Measurements from ENCODE around the gene MAPKAP1.

MAPKAP1 gene

DNA sequence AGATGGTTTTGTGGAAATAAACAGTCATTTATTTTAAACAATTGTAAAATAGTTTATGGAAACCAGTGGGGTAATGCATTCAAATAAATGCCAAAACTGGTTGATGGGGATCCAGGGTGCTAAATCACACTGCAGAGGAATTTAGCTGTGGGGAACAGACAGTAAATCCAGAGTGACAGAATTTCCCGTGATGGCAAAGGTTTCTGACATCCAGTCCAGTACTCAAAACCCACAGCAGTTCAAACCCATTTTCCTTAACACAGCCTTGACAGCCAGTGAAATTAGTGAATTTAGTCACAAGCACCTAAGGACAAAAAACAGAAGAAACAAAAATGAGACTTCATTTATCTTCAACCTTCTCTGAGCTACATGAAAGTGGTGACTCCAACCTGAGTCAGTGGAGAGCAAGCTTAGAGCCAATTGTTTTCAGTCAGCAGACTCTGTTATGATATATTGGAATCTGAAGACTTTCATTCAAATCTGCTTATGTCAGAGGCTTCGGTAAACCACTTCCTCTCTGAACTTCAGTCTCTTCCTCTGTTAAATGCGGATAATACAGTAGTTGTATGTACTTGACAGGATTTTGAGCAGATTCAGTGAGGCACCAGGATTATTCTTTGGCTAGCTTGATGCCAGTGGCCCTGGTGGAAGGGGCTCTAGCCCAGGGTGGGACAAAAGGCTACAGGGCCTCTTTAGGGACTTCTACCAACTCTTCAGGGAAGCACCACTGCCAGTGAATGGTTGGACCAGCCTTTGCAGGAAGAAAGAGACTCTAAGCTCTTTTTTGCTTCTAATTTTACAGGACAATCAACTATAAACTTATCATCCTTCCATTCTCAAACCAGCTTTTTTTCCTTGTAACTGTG, 185.3 kb downstream of the MAPKAP1 start:
- peaks cover 34% of the 10 kb centered on the region for H3K4me1 ChIP-seq (ENCODE audit: insufficient read depth, low read length)
- no peaks in the 10 kb centered on the region for H3K9me3 ChIP-seq (ENCODE audit: insufficient read depth, low read depth, low read length)
- no peaks in the 10 kb centered on the region for H3K27me3 ChIP-seq (ENCODE audit: insufficient read depth, low read length)
- no peak overlapping the region for H3K27ac ChIP-seq (ENCODE audit: low read depth, low read length)
- no peak overlapping the region for H3K9ac ChIP-seq (ENCODE audit: low read depth, low read length)
- 0 out of 2 replicates have a peak, but pooled peaks cover 3% of the 10 kb centered on the region for H3K36me3 ChIP-seq (ENCODE audit: insufficient read depth, low read length)
- no peak overlapping the region for H3K4me3 ChIP-seq (ENCODE audit: low read length)
- 93% methylated on average over 3 of the region's 3 CpGs for WGBS

DNA sequence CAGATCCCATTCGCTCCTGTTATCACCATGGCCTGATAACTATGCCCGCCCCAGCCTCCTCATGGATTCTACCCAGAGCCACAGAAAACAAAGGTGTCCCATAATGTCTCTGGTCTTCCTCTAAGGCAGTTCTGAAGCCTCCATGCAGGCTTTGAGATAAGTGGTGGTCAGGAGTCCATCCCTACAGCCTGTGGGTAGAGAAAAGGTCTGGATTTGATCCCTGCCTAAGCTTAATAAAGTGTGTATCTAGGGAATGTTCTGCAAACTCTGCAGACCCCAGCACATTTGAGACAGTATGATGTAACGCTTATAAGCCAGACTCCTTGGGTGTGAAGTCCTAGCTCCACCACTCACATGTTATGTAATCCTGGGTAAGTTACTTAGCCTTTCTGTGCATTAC, 187.3 kb downstream of the MAPKAP1 start:
- H3K27me3 ChIP-seq (ENCODE audit: insufficient read depth, low read length): no peaks in the 10 kb centered on the region
- peaks cover 47% of the 10 kb centered on the region for H3K4me1 ChIP-seq (ENCODE audit: insufficient read depth, low read length)
- H3K4me3 ChIP-seq (ENCODE audit: low read length): no peak overlapping the region
- H3K36me3 ChIP-seq (ENCODE audit: insufficient read depth, low read length): 0 out of 2 replicates have a peak, but pooled peaks cover 3% of the 10 kb centered on the region
- WGBS: 85% methylated on average over 3 of the region's 3 CpGs
- no peak overlapping the region for H3K9ac ChIP-seq (ENCODE audit: low read depth, low read length)
- no peaks in the 10 kb centered on the region for H3K9me3 ChIP-seq (ENCODE audit: insufficient read depth, low read depth, low read length)
- no peak overlapping the region for H3K27ac ChIP-seq (ENCODE audit: low read depth, low read length)

DNA sequence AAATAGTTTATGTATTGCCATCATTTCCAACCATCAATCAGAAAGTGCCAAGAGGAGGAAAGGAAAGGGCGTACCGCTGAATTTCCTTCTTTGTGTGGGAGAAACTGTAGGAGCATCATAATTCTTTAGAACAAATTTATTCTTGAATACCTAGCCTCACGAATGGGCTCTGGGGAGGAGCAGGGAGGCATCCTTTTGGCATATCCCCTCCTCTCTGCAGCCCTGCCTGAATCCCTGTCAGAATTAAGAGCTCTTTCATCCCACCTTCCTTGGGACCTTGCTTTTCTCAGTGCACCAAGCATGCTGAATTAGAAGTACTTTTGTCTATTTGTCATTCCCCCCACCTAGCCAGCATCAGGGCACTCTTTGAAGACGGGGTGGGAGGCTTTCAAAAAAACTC, 189.4 kb downstream of the MAPKAP1 start:
- Histone ChIP-seq H3K36me3 (ENCODE audit: insufficient read depth, low read length) (0 out of 2 replicates have a peak, but pooled peaks cover 3% of the 10 kb centered on the region), H3K9me3 (ENCODE audit: insufficient read depth, low read depth, low read length) (no peaks in the 10 kb centered on the region), H3K4me1 (ENCODE audit: insufficient read depth, low read length) (peaks cover 48% of the 10 kb centered on the region), H3K4me3 (ENCODE audit: low read length) (no peak overlapping the region), H3K9ac (ENCODE audit: low read depth, low read length) (no peak overlapping the region), H3K27ac (ENCODE audit: low read depth, low read length) (no peak overlapping the region), H3K27me3 (ENCODE audit: insufficient read depth, low read length) (no peaks in the 10 kb centered on the region)
- 37% methylated on average over 2 of the region's 4 CpGs for WGBS

DNA sequence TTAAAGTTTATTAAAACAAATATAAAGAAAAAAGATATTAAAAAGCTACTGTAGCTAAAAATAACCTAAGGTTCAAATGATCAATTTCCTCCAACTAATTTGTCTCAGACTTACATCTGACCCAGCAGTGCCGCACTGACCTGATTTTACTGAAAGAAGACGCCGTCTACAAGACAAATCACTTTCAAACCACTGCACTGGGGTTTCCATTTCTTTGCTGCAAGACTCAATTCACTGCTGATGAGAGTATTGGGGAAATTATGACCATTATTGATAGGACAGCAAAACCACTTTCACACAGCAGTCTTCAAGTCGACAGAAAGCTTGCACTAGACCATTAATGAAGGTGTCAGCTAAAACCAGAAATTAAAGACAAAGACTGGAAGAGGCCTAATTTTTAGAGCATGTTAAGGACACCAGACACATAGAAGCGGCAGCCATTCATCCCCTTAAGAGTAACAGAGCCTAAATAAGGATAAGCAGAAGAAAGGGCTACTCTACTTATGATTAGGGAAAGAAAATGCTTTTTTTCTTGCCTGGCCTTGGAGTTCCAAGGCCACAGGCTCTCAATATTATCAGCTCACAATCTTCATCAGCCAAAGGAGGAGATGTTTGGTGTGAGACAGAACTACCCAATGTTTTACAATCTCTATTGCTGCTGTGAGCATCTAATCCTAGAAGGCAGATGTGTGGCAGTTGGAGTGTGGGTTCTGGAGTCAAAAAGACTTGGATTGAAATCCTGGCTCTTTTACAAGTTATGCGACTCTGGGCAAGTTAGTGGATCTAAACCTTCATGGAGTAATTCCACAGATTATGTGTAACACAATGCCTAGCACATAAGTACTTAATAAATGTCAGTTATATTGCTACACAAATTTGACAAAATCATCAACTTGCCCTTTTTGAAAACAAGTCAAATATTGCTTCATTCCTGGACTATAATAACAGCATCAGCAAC, 190.7 kb downstream of the MAPKAP1 start:
- Histone ChIP-seq H3K4me1 (ENCODE audit: insufficient read depth, low read length) (peaks cover 52% of the 10 kb centered on the region), H3K9ac (ENCODE audit: low read depth, low read length) (no peak overlapping the region), H3K4me3 (ENCODE audit: low read length) (no peak overlapping the region), H3K27me3 (ENCODE audit: insufficient read depth, low read length) (no peaks in the 10 kb centered on the region), H3K27ac (ENCODE audit: low read depth, low read length) (no peak overlapping the region), H3K36me3 (ENCODE audit: insufficient read depth, low read length) (0 out of 2 replicates have a peak, but pooled peaks cover 3% of the 10 kb centered on the region), H3K9me3 (ENCODE audit: insufficient read depth, low read depth, low read length) (no peaks in the 10 kb centered on the region)
- WGBS: 93% methylated on average over 6 of the region's 6 CpGs

DNA sequence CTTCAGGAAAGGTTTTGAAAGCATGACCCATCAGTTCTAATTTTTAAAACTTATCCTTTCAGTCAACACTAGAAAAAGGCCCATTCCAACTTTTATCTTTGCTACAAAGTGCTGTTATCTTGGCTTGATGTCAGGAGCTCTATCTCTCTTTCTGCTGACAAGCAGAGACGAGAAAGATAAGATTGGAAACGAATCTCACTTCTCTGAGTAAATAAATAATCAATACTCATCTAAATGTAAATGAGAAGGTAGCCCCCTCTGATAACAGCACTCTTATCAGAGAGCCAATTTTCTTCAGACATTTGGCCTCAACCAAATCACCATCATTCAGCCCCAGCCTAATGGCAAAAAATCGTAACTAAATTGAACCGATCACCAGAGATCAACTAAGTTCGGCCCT, 191.7 kb downstream of the MAPKAP1 start:
- H3K4me1 ChIP-seq (ENCODE audit: insufficient read depth, low read length): peaks cover 51% of the 10 kb centered on the region
- no peak overlapping the region for H3K4me3 ChIP-seq (ENCODE audit: low read length)
- H3K9me3 ChIP-seq (ENCODE audit: insufficient read depth, low read depth, low read length): no peaks in the 10 kb centered on the region
- 78% methylated on average over 5 of the region's 5 CpGs for WGBS
- no peak overlapping the region for H3K27ac ChIP-seq (ENCODE audit: low read depth, low read length)
- no peaks in the 10 kb centered on the region for H3K27me3 ChIP-seq (ENCODE audit: insufficient read depth, low read length)
- H3K9ac ChIP-seq (ENCODE audit: low read depth, low read length): no peak overlapping the region
- no peaks in the 10 kb centered on the region for H3K36me3 ChIP-seq (ENCODE audit: insufficient read depth, low read length)

DNA sequence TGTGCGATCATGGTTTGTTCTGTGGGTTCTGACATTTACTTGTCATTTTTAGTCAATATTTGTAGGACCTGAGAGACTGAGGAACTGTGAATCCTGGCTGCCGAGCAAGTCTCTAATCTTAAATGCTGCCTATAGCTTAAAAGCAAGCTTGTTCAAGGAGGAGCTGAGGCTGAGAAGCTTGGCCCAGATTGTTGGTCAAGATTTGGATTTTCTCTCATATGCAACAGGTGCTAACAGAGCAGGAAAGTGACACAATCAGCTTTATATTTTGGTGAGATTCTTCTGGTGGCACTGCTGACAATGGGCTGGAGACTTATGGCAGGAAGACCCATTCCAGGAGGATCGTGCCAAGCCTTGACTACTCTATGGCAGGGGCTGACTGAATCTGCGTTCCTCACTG, 192.5 kb downstream of the MAPKAP1 start:
- H3K27ac ChIP-seq (ENCODE audit: low read depth, low read length): no peak overlapping the region
- H3K9me3 ChIP-seq (ENCODE audit: insufficient read depth, low read depth, low read length): no peaks in the 10 kb centered on the region
- no peak overlapping the region for H3K4me3 ChIP-seq (ENCODE audit: low read length)
- peaks cover 51% of the 10 kb centered on the region for H3K4me1 ChIP-seq (ENCODE audit: insufficient read depth, low read length)
- no peaks in the 10 kb centered on the region for H3K27me3 ChIP-seq (ENCODE audit: insufficient read depth, low read length)
- H3K36me3 ChIP-seq (ENCODE audit: insufficient read depth, low read length): no peaks in the 10 kb centered on the region
- H3K9ac ChIP-seq (ENCODE audit: low read depth, low read length): no peak overlapping the region
- 89% methylated on average over 4 of the region's 4 CpGs for WGBS

DNA sequence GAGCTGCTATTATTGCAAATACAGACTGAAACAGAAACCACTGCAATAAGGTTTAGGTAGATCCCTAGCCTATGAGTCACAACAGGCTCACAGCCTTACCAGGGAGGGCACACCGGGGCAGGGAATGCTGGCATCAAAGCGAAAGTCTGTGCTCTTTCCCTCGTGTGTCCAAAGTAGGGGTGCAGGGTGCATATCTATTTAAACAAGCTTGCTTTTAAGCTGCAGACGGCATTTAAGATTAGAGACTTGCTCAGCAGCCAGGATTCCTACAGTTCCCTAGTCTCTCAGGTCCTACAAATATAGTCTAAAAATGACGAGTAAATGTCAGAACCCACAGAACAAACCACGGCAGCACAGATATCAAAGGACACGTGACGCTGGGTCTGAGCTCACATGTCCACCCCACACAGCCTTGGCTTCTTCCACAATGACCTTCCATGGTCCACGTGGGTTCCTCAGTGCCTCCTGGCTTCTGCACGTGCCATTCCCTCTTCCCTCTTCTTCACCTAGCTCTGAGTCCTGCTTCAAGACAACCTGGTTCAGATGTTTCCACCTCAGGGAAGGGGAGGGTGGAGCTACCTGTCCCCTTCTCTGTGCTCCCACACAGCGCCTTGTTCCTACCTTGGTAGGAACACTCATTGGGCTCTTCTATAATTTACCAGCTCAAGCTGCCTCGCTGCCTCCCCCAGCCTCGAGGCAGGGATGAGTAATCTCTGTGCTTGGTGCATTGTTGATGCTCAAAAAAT, 193.2 kb downstream of the MAPKAP1 start:
- H3K27me3 ChIP-seq (ENCODE audit: insufficient read depth, low read length): no peaks in the 10 kb centered on the region
- H3K4me3 ChIP-seq (ENCODE audit: low read length): no peak overlapping the region
- H3K9ac ChIP-seq (ENCODE audit: low read depth, low read length): no peak overlapping the region
- H3K4me1 ChIP-seq (ENCODE audit: insufficient read depth, low read length): peaks cover 51% of the 10 kb centered on the region
- no peaks in the 10 kb centered on the region for H3K9me3 ChIP-seq (ENCODE audit: insufficient read depth, low read depth, low read length)
- no peak overlapping the region for H3K27ac ChIP-seq (ENCODE audit: low read depth, low read length)
- H3K36me3 ChIP-seq (ENCODE audit: insufficient read depth, low read length): no peaks in the 10 kb centered on the region
- 86% methylated on average over 13 of the region's 13 CpGs for WGBS

DNA sequence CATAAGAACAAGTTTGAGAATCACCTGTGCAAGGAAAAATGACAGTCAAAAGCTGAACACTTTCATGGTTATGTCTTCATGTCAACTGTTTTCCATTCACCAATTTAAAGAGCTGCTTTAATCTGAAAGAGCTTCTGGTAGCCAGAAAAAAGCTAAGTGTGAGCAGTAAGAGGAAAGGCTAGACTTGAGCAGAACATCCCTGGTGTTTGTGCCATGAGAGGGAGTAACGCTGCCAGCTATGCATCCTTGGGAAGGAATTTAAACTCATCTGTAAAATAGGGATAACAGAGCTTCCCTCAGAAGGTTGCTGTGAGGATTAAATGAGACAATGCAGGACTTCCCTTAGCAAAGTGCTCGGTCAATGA, 193.7 kb downstream of the MAPKAP1 start:
- H3K27me3 ChIP-seq (ENCODE audit: insufficient read depth, low read length): no peaks in the 10 kb centered on the region
- H3K27ac ChIP-seq (ENCODE audit: low read depth, low read length): no peak overlapping the region
- no peaks in the 10 kb centered on the region for H3K36me3 ChIP-seq (ENCODE audit: insufficient read depth, low read length)
- peaks cover 51% of the 10 kb centered on the region for H3K4me1 ChIP-seq (ENCODE audit: insufficient read depth, low read length)
- no peak overlapping the region for H3K4me3 ChIP-seq (ENCODE audit: low read length)
- no peak overlapping the region for H3K9ac ChIP-seq (ENCODE audit: low read depth, low read length)
- no peaks in the 10 kb centered on the region for H3K9me3 ChIP-seq (ENCODE audit: insufficient read depth, low read depth, low read length)
- 67% methylated on average over 2 of the region's 2 CpGs for WGBS

DNA sequence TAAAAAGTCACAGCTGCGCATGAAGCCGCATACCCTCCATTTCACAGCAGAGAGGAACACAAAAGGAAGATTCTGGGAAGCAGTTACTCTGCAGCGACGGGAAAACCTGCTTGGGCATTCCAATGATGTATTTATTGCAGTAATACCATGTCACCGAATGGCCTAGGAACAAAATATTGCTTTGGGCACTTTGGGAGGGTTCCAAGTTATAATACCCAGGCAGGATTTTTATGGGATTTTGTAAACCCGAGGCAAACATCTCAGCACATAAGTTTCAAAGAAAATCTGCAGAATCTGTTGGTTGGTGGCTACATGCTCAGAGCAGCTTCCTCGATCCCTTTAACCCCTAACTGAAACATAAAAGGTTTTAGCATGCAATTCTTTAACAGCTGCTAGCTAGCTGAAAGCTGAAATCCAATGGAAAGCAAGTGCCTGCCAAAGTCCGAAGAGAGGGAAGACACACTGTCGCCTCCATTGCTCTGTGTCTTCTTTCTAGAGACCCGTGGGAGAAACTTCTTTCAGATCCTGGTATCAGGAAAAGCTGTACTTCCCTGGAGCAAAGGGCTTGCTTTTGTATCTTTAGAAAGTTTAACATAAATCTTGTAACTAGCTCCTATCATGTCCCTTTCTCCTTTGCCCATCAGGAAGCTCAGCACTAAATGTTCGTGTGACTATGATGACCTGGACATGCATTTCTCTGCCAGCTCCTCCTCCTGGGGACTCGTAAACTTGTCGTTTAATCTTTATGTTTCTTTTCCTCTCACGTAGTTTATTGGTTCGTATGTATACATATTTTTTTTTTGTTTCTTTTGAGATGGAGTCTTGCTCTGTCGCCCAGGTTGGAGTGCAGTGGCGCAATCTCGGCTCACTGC, 195.0 kb downstream of the MAPKAP1 start:
- Histone ChIP-seq H3K27ac (ENCODE audit: low read depth, low read length) (peak overlapping the region; percentile 21; the same call in 1 of the 2 replicates), H3K27me3 (ENCODE audit: insufficient read depth, low read length) (no peaks in the 10 kb centered on the region), H3K9me3 (ENCODE audit: insufficient read depth, low read depth, low read length) (no peaks in the 10 kb centered on the region), H3K4me1 (ENCODE audit: insufficient read depth, low read length) (peaks cover 44% of the 10 kb centered on the region), H3K36me3 (ENCODE audit: insufficient read depth, low read length) (no peaks in the 10 kb centered on the region), H3K9ac (ENCODE audit: low read depth, low read length) (no peak overlapping the region), H3K4me3 (ENCODE audit: low read length) (no peak overlapping the region)
- WGBS: 91% methylated on average over 18 of the region's 18 CpGs

DNA sequence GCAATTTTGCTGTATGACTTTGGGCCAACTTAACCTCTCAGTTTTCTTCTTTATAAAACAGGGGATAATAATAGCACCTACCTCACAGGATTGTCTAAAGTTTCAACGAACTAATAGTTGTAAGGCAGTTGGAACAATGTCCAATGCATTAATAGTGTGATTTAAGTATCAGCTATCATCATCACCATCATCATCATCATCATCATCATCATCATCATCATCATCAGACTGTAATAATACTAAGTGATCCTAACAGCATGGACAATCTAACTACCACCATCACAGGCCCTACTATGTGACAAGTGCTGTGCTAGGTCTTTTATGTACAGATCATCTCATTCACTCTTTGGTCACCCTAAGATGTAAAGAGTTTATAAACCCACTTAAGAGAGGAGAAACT, 196.0 kb downstream of the MAPKAP1 start:
- Histone ChIP-seq H3K4me3 (ENCODE audit: low read length) (no peak overlapping the region), H3K36me3 (ENCODE audit: insufficient read depth, low read length) (no peaks in the 10 kb centered on the region), H3K27me3 (ENCODE audit: insufficient read depth, low read length) (no peaks in the 10 kb centered on the region), H3K4me1 (ENCODE audit: insufficient read depth, low read length) (peaks cover 43% of the 10 kb centered on the region), H3K27ac (ENCODE audit: low read depth, low read length) (no peak overlapping the region), H3K9me3 (ENCODE audit: insufficient read depth, low read depth, low read length) (no peaks in the 10 kb centered on the region), H3K9ac (ENCODE audit: low read depth, low read length) (no peak overlapping the region)
- WGBS: no CpG with 5 or more reads among the region's 1 CpG
